UCSD-AML1 (cell line): ENCODE data around the gene AKNAD1.
A peak's percentile ranks its signal among the peaks of the same experiment; 100 is the strongest.

Experiments used
- DNase-seq: peaks from one replicate; lab custom pipeline; 2025; ENCODE audit not compliant: unreplicated experiment; lab: John Stamatoyannopoulos, UW

Gene AKNAD1

GRCh38 chr1:108831225-108831624 is 25.7 kb downstream of the AKNAD1 start:
- no peak for DNase-seq

- peak; percentile 52 for DNase-seq
These were observed 26.5 kb downstream of the AKNAD1 start for GRCh38 chr1:108830119-108831008.

- no peak for DNase-seq
These were observed 27.4 kb downstream of the AKNAD1 start for GRCh38 chr1:108829498-108829916.

- DNase-seq, result peak; percentile 56
These were observed 28.6 kb downstream of the AKNAD1 start for GRCh38 chr1:108828074-108828961.

GRCh38 chr1:108826081-108826635 is 30.7 kb downstream of the AKNAD1 start:
- no peak for DNase-seq

GRCh38 chr1:108824051-108824450 is 32.8 kb downstream of the AKNAD1 start:
- DNase-seq, result no peak

- DNase-seq, result no peak
These were observed 33.3 kb downstream of the AKNAD1 start for GRCh38 chr1:108823632-108824031.

GRCh38 chr1:108819878-108820277 is 37.0 kb downstream of the AKNAD1 start:
- DNase-seq, result no peak

GRCh38 chr1:108817811-108818210 is 39.1 kb downstream of the AKNAD1 start:
- DNase-seq, result no peak

- no peak for DNase-seq
These were observed 39.9 kb downstream of the AKNAD1 start for GRCh38 chr1:108817016-108817415.

GRCh38 chr1:108816049-108816893 is 40.6 kb downstream of the AKNAD1 start:
- DNase-seq, result no peak

- DNase-seq, result no peak
These were observed 41.3 kb downstream of the AKNAD1 start for GRCh38 chr1:108815566-108815965.

- DNase-seq, result no peak
These were observed 42.4 kb downstream of the AKNAD1 start for GRCh38 chr1:108814343-108815125.

GRCh38 chr1:108813326-108813725 is 43.6 kb downstream of the AKNAD1 start:
- DNase-seq, result no peak

GRCh38 chr1:108811611-108812010 is 45.3 kb downstream of the AKNAD1 start:
- DNase-seq, result no peak

GRCh38 chr1:108808438-108808837 is 48.5 kb downstream of the AKNAD1 start:
- no peak for DNase-seq

- no peak for DNase-seq
These were observed 53.3 kb downstream of the AKNAD1 start for GRCh38 chr1:108803548-108803947.

- no peak for DNase-seq
These were observed 55.8 kb downstream of the AKNAD1 start for GRCh38 chr1:108801101-108801500.

GRCh38 chr1:108799001-108799400 is 57.9 kb downstream of the AKNAD1 start:
- no peak for DNase-seq

- DNase-seq, result no peak
These were observed 64.5 kb downstream of the AKNAD1 start for GRCh38 chr1:108792420-108792819.
